BJ (cell line): Measurements from ENCODE around the gene SH3RF3. TPM values are rescaled to one million over a fixed set of nuclear protein-coding genes. Genes with fewer than 3 reads are reported as not detected.

Experiments
- CTCF ChIA-PET: fragments of 350-600 bp; formaldehyde crosslinking; extraction: SDS; loops from one replicate; lab custom pipeline; 2021; ENCODE audit warnings: antibody characterized with exemption, inconsistent platforms; lab: Yijun Ruan, JAX
- POLR2A ChIA-PET: fragments of 300-600 bp; sonication (Branson Sonifier 250); formaldehyde crosslinking; extraction: SDS; loops from one replicate; lab custom pipeline; 2021; ENCODE audit warnings: antibody characterized with exemption; lab: Charles Lee
- DNase-seq: peaks from one replicate; pipeline ENCODE4 v3.0.0-alpha.2; 2011; ENCODE audit warnings: low read depth
- H3K27me3 ChIP-seq: 2 replicates; pipeline ENCODE4 v1.6.0; 2011; ENCODE audit warnings: low read length; ENCODE audit not compliant: control insufficient read depth, insufficient read depth
- H3K36me3 ChIP-seq: 2 replicates; pipeline ENCODE4 v1.5.1; 2011; ENCODE audit warnings: low read length; ENCODE audit not compliant: control insufficient read depth, insufficient read depth
- H3K4me3 ChIP-seq: 2 replicates; pipeline ENCODE4 v1.5.1; 2011; ENCODE audit warnings: low read depth, mild to moderate bottlenecking, control low read depth, low read length
- CTCF ChIP-seq: IDR thresholded peaks from 2 replicates; pipeline ENCODE4 v1.5.1; 2011; ENCODE audit warnings: low read depth, mild to moderate bottlenecking, control low read depth, inconsistent platforms, low read length, moderate library complexity; ENCODE audit not compliant: insufficient read depth
- polyA plus RNA-seq: library from polyadenylated mRNA; depleted of rRNA; stranded (reverse); fragments of >200 nt; gene quantifications from 2 replicates; pipeline ENCODE4 v1.2.3, GENCODE V29; 2011

Gene SH3RF3
- polyA plus RNA-seq, 1 experiment: 3.6 TPM

- CTCF ChIA-PET: no interaction called here
- POLR2A ChIA-PET: no interaction called here
- TF ChIP-seq CTCF: no peak
- Histone ChIP-seq H3K36me3 (no peaks in the 10 kb centered on the region; the same call in 1 of the 2 replicates), H3K27me3 (no peaks in the 10 kb centered on the region), H3K4me3 (no peak overlapping the region)
- DNase-seq: no peak
Measured at GRCh38 chr2:109356324-109357035, 227.5 kb downstream of the SH3RF3 start.

GRCh38 chr2:109364217-109364616 is 235.2 kb downstream of the SH3RF3 start:
- Histone ChIP-seq H3K4me3 (no peak overlapping the region), H3K27me3 (no peaks in the 10 kb centered on the region), H3K36me3 (no peaks in the 10 kb centered on the region)
- ChIA-PET CTCF (interaction anchor here (1.1 kb wide), 1 partner anchor 10 kb away, joined by 3 read pairs; no protein-coding TSS in a partner anchor), POLR2A (no interaction called here)
- no peak for DNase-seq
- TF ChIP-seq CTCF: no peak

GRCh38 chr2:109365131-109365530 is 236.1 kb downstream of the SH3RF3 start:
- H3K4me3 ChIP-seq: no peak overlapping the region
- no peak for DNase-seq
- no peak for TF ChIP-seq CTCF
- ChIA-PET POLR2A (no interaction called here), CTCF (interaction anchor here (0.7 kb wide), 1 partner anchor 11 kb away, joined by 3 read pairs; no protein-coding TSS in a partner anchor)
- no peaks in the 10 kb centered on the region for H3K36me3 ChIP-seq
- no peaks in the 10 kb centered on the region for H3K27me3 ChIP-seq

GRCh38 chr2:109367683-109368082 is 238.7 kb downstream of the SH3RF3 start:
- Histone ChIP-seq H3K4me3 (no peak overlapping the region), H3K36me3 (peaks cover 1% of the 10 kb centered on the region; the same call in 1 of the 2 replicates), H3K27me3 (no peaks in the 10 kb centered on the region)
- CTCF ChIA-PET: no interaction called here
- no peak for DNase-seq
- POLR2A ChIA-PET: no interaction called here
- no peak for TF ChIP-seq CTCF

GRCh38 chr2:109368798-109369197 is 239.8 kb downstream of the SH3RF3 start:
- TF ChIP-seq CTCF: no peak
- ChIA-PET POLR2A (no interaction called here), CTCF (no interaction called here)
- Histone ChIP-seq H3K27me3 (no peaks in the 10 kb centered on the region), H3K36me3 (peaks cover 1% of the 10 kb centered on the region), H3K4me3 (no peak overlapping the region)
- no peak for DNase-seq
